Tibial nerve (tissue), 4 donors: ENCODE results near the gene VLDLR. TPM values are rescaled to one million over a fixed set of nuclear protein-coding genes. Genes with fewer than 3 reads are reported as not detected.

Source experiments
- DNase-seq, 2 donors: peaks; one replicate each; pipeline ENCODE4 v3.0.0-alpha.2; 2019; ENCODE audit warnings: low spot score in 2 of 2
- H3K27ac ChIP-seq, 4 donors: fragments of 200-600 bp; sonication (generic) in 3 of 4; one replicate each; pipeline ENCODE4 v1.5.1; 2017 to 2019; ENCODE audit warnings: mild to moderate bottlenecking in 1 of 4
- H3K27me3 ChIP-seq, 2 donors: fragments of 200-600 bp; sonication (generic) in 1 of 2; one replicate each; pipeline versions ENCODE4 v1.5.1 to v1.6.0; 2017 to 2019
- H3K36me3 ChIP-seq, 3 donors: fragments of 200-600 bp; sonication (generic); one replicate each; pipeline ENCODE4 v1.5.1; 2018 to 2019
- H3K4me1 ChIP-seq, 4 donors: fragments of 200-600 bp; sonication (generic) in 3 of 4; one replicate each; pipeline ENCODE4 v1.5.1; 2017 to 2019
- H3K4me3 ChIP-seq, 4 donors: fragments of 200-600 bp; sonication (generic) in 3 of 4; one replicate each; pipeline ENCODE4 v1.5.1; 2017 to 2019; ENCODE audit warnings: mild to moderate bottlenecking in 1 of 4, moderate library complexity in 1 of 4
- H3K9me3 ChIP-seq, 4 donors: fragments of 200-600 bp; sonication (generic) in 3 of 4; one replicate each; pipeline ENCODE4 v1.5.1; 2017 to 2019
- CTCF ChIP-seq, 5 experiments: fragments of 200-600 bp in 3 of 5; fragments of 450-650 bp in 2 of 5; sonication (generic) in 3 of 5; IDR thresholded peaks; one replicate each; pipeline ENCODE4 v1.5.1; 2016 to 2019; ENCODE audit warnings: antibody characterized with exemption in 5 of 5, mild to moderate bottlenecking in 3 of 5, moderate library complexity in 2 of 5
- EP300 ChIP-seq, 2 donors: sonication (generic); formaldehyde crosslinking; IDR thresholded peaks; one replicate each; pipeline ENCODE4 v1.6.1; 2017; ENCODE audit warnings: antibody characterized with exemption in 2 of 2, mild to moderate bottlenecking in 1 of 2
- POLR2A ChIP-seq, 2 donors: fragments of 450-650 bp; IDR thresholded peaks; one replicate each; pipeline ENCODE4 v1.6.1; 2017; ENCODE audit warnings: antibody characterized with exemption in 2 of 2, mild to moderate bottlenecking in 2 of 2, moderate library complexity in 2 of 2
- WGBS, 2 donors: methylation state at CpG; one replicate each; pipeline ENCODE4 v1.1.5; 2018; 5-methylcytosine and 5-hydroxymethylcytosine counted together
- total RNA-seq, 4 donors: library from RNA; depleted of rRNA; stranded (reverse); fragments of >200 nt; gene quantifications; one replicate each; pipeline ENCODE4 v1.1.0, GENCODE V29; 2016

Gene VLDLR
- total RNA-seq, 4 donors from 2014 or later, result 9.0 to 14.0 (median 11.1) TPM

GRCh38 chr9:2620919-2621721 is 467 bp upstream of the VLDLR start:
- no peak for TF ChIP-seq EP300 (IDR thresholded peaks at IDR 0.05)
- TF ChIP-seq CTCF (IDR thresholded peaks at IDR 0.05), result no peak
- no peak for TF ChIP-seq POLR2A (IDR thresholded peaks at IDR 0.05)
- Histone ChIP-seq H3K27me3 (peaks cover 0 to 21% of the 10 kb centered on the region in 2 donors), H3K9me3 (no peaks in the 10 kb centered on the region), H3K4me3 (peak overlapping the region; percentile 38 to 65 (median 57)), H3K4me1 (peaks cover 0 to 35% (median 8%) of the 10 kb centered on the region in 4 donors), H3K27ac (peak overlapping the region in 2 of 4 donors; percentile 26 to 78), H3K36me3 (no peaks in the 10 kb centered on the region)
- WGBS, 2 donors, result 4 to 6% methylated on average over 22 to 42 of the region's 66 CpGs
- DNase-seq, result no peak

GRCh38 chr9:2622461-2623287 is 1.1 kb downstream of the VLDLR start:
- H3K9me3 ChIP-seq, result no peaks in the 10 kb centered on the region
- WGBS, 2 donors, result 0% methylated on average over 57 to 73 of the region's 82 CpGs
- no peak for TF ChIP-seq CTCF (IDR thresholded peaks at IDR 0.05)
- TF ChIP-seq POLR2A (IDR thresholded peaks at IDR 0.05), result no peak
- no peak for TF ChIP-seq EP300 (IDR thresholded peaks at IDR 0.05)
- H3K4me1 ChIP-seq, result peaks cover 0 to 35% (median 8%) of the 10 kb centered on the region in 4 donors
- no peaks in the 10 kb centered on the region for H3K36me3 ChIP-seq
- peak overlapping the region; percentile 49 to 78 (median 64) for H3K27ac ChIP-seq
- H3K4me3 ChIP-seq, result peak overlapping the region; percentile 38 to 65 (median 57)
- H3K27me3 ChIP-seq, result peaks cover 0 to 21% of the 10 kb centered on the region in 2 donors
- no peak for DNase-seq

GRCh38 chr9:2623288-2624050 is 1.9 kb downstream of the VLDLR start:
- Histone ChIP-seq H3K27ac (peak overlapping the region in 3 of 4 donors; percentile 55 to 78 (median 74)), H3K4me3 (peak overlapping the region; percentile 38 to 65 (median 57)), H3K9me3 (no peaks in the 10 kb centered on the region), H3K36me3 (no peaks in the 10 kb centered on the region), H3K27me3 (peaks cover 0 to 21% of the 10 kb centered on the region in 2 donors), H3K4me1 (peaks cover 0 to 35% (median 8%) of the 10 kb centered on the region in 4 donors)
- TF ChIP-seq EP300 (IDR thresholded peaks at IDR 0.05) (peak in 1 of 2 donors; percentile 49), POLR2A (IDR thresholded peaks at IDR 0.05) (peak in 1 of 2 donors; percentile 25), CTCF (IDR thresholded peaks at IDR 0.05) (no peak)
- DNase-seq, result no peak
- 12 to 14% methylated on average over 18 to 34 of the region's 34 CpGs for WGBS, 2 donors

- WGBS, 2 donors, result 75 to 93% methylated on average over 1 of the region's 1 CpG
Observed at GRCh38 chr9:2624051-2624682, 2.6 kb downstream of the VLDLR start.

More at GRCh38 chr9:2624051-2624682, 2.6 kb downstream of the VLDLR start:
- Histone ChIP-seq H3K27ac (no peak overlapping the region), H3K36me3 (no peaks in the 10 kb centered on the region), H3K9me3 (no peaks in the 10 kb centered on the region), H3K4me1 (peaks cover 0 to 35% (median 8%) of the 10 kb centered on the region in 4 donors), H3K27me3 (peaks cover 0 to 21% of the 10 kb centered on the region in 2 donors), H3K4me3 (no peak overlapping the region)
- DNase-seq, result no peak
- TF ChIP-seq EP300 (IDR thresholded peaks at IDR 0.05) (no peak), POLR2A (IDR thresholded peaks at IDR 0.05) (no peak), CTCF (IDR thresholded peaks at IDR 0.05) (no peak)
